Activated naive CD4-positive, alpha-beta T cell treated with anti-CD3 and anti-CD28 coated beads, Interleukin-2, amount 50 U/mL, for 24 hours (primary cell): Measurements from ENCODE around the gene NCKIPSD.

Experiments
- H3K27ac Mint-ChIP-seq: one replicate; pipeline ENCODE4 v1.8.0; 2021; ENCODE audit warnings: mild to moderate bottlenecking, mixed read lengths
- H3K27me3 Mint-ChIP-seq: one replicate; pipeline ENCODE4 v1.8.0; 2021; ENCODE audit warnings: mixed read lengths
- H3K36me3 Mint-ChIP-seq: one replicate; pipeline ENCODE4 v1.8.0; 2021; ENCODE audit warnings: mixed read lengths
- H3K4me1 Mint-ChIP-seq: one replicate; pipeline ENCODE4 v1.8.0; 2021; ENCODE audit warnings: mixed read lengths
- H3K4me3 Mint-ChIP-seq: one replicate; pipeline ENCODE4 v1.8.0; 2021; ENCODE audit warnings: mild to moderate bottlenecking, mixed read lengths
- H3K9me3 Mint-ChIP-seq: one replicate; pipeline ENCODE4 v1.8.0; 2021; ENCODE audit warnings: mixed read lengths

The NCKIPSD gene

GRCh38 chr3:48648188-48648850, 37.4 kb downstream of the NCKIPSD start:
- Mint-ChIP-seq H3K4me3 (no peak overlapping the region), H3K9me3 (no peaks in the 10 kb centered on the region), H3K36me3 (no peaks in the 10 kb centered on the region), H3K4me1 (no peaks in the 10 kb centered on the region), H3K27me3 (no peaks in the 10 kb centered on the region), H3K27ac (no peak overlapping the region)

GRCh38 chr3:48647714-48648113, 38.0 kb downstream of the NCKIPSD start:
- Mint-ChIP-seq H3K4me3 (no peak overlapping the region), H3K4me1 (no peaks in the 10 kb centered on the region), H3K27ac (no peak overlapping the region), H3K36me3 (no peaks in the 10 kb centered on the region), H3K9me3 (no peaks in the 10 kb centered on the region), H3K27me3 (no peaks in the 10 kb centered on the region)

- Mint-ChIP-seq H3K27ac (no peak overlapping the region), H3K36me3 (no peaks in the 10 kb centered on the region), H3K9me3 (no peaks in the 10 kb centered on the region), H3K27me3 (no peaks in the 10 kb centered on the region), H3K4me1 (no peaks in the 10 kb centered on the region), H3K4me3 (no peak overlapping the region)
Measured at GRCh38 chr3:48644898-48645760, 40.6 kb downstream of the NCKIPSD start.

GRCh38 chr3:48642605-48643004, 43.1 kb downstream of the NCKIPSD start:
- Mint-ChIP-seq H3K4me3 (no peak overlapping the region), H3K36me3 (no peaks in the 10 kb centered on the region), H3K27ac (no peak overlapping the region), H3K27me3 (no peaks in the 10 kb centered on the region), H3K4me1 (no peaks in the 10 kb centered on the region), H3K9me3 (no peaks in the 10 kb centered on the region)

GRCh38 chr3:48641396-48641795, 44.3 kb downstream of the NCKIPSD start:
- Mint-ChIP-seq H3K4me3 (no peak overlapping the region), H3K27me3 (no peaks in the 10 kb centered on the region), H3K4me1 (no peaks in the 10 kb centered on the region), H3K27ac (no peak overlapping the region), H3K9me3 (no peaks in the 10 kb centered on the region), H3K36me3 (no peaks in the 10 kb centered on the region)

- no peak overlapping the region for H3K27ac Mint-ChIP-seq
- H3K9me3 Mint-ChIP-seq, result no peaks in the 10 kb centered on the region
- no peak overlapping the region for H3K4me3 Mint-ChIP-seq
- no peaks in the 10 kb centered on the region for H3K27me3 Mint-ChIP-seq
- no peaks in the 10 kb centered on the region for H3K36me3 Mint-ChIP-seq
- H3K4me1 Mint-ChIP-seq, result peaks cover 3% of the 10 kb centered on the region
Measured at GRCh38 chr3:48639944-48640606, 45.6 kb downstream of the NCKIPSD start.

- Mint-ChIP-seq H3K4me1 (peaks cover 10% of the 10 kb centered on the region), H3K4me3 (peak overlapping the region; percentile 47), H3K36me3 (no peaks in the 10 kb centered on the region), H3K27me3 (no peaks in the 10 kb centered on the region), H3K9me3 (no peaks in the 10 kb centered on the region), H3K27ac (no peak overlapping the region)
Measured at GRCh38 chr3:48637305-48637704, 48.4 kb downstream of the NCKIPSD start.

GRCh38 chr3:48636149-48636655, 49.5 kb downstream of the NCKIPSD start:
- Mint-ChIP-seq H3K36me3 (no peaks in the 10 kb centered on the region), H3K4me1 (peaks cover 10% of the 10 kb centered on the region), H3K4me3 (peak overlapping the region; percentile 86), H3K27me3 (no peaks in the 10 kb centered on the region), H3K9me3 (no peaks in the 10 kb centered on the region), H3K27ac (no peak overlapping the region)

- Mint-ChIP-seq H3K4me1 (peaks cover 10% of the 10 kb centered on the region), H3K27me3 (no peaks in the 10 kb centered on the region), H3K4me3 (peak within 1 kb of the TSS; percentile 86), H3K9me3 (no peaks in the 10 kb centered on the region), H3K27ac (no peak within 1 kb of the TSS), H3K36me3 (no peaks in the 10 kb centered on the region)
Measured at GRCh38 chr3:48635222-48636021, 50.3 kb downstream of the NCKIPSD start, which contains the start of gene SLC26A6. Gene SLC26A6 (minus strand): TSS chr3:48635461. CDS start chr3:48635393, 68 bp downstream.

- Mint-ChIP-seq H3K9me3 (no peaks in the 10 kb centered on the region), H3K4me3 (peak overlapping the region; percentile 86), H3K36me3 (no peaks in the 10 kb centered on the region), H3K27me3 (no peaks in the 10 kb centered on the region), H3K27ac (no peak overlapping the region), H3K4me1 (peaks cover 10% of the 10 kb centered on the region)
Measured at GRCh38 chr3:48634661-48635221, 51.0 kb downstream of the NCKIPSD start.

- H3K36me3 Mint-ChIP-seq, result no peaks in the 10 kb centered on the region
- H3K4me1 Mint-ChIP-seq, result peaks cover 10% of the 10 kb centered on the region
- no peak overlapping the region for H3K27ac Mint-ChIP-seq
- no peaks in the 10 kb centered on the region for H3K27me3 Mint-ChIP-seq
- peak overlapping the region; percentile 86 for H3K4me3 Mint-ChIP-seq
- H3K9me3 Mint-ChIP-seq, result no peaks in the 10 kb centered on the region
Measured at GRCh38 chr3:48633743-48634142, 52.0 kb downstream of the NCKIPSD start.

GRCh38 chr3:48633256-48633655, 52.5 kb downstream of the NCKIPSD start:
- Mint-ChIP-seq H3K4me1 (peaks cover 10% of the 10 kb centered on the region), H3K27me3 (no peaks in the 10 kb centered on the region), H3K27ac (no peak overlapping the region), H3K9me3 (no peaks in the 10 kb centered on the region), H3K4me3 (no peak overlapping the region), H3K36me3 (no peaks in the 10 kb centered on the region)

GRCh38 chr3:48631516-48632448, 53.9 kb downstream of the NCKIPSD start:
- Mint-ChIP-seq H3K4me3 (no peak overlapping the region), H3K27me3 (no peaks in the 10 kb centered on the region), H3K4me1 (peaks cover 10% of the 10 kb centered on the region), H3K36me3 (peaks cover 2% of the 10 kb centered on the region), H3K27ac (no peak overlapping the region), H3K9me3 (no peaks in the 10 kb centered on the region)

GRCh38 chr3:48630833-48631232, 54.9 kb downstream of the NCKIPSD start:
- Mint-ChIP-seq H3K27ac (no peak overlapping the region), H3K36me3 (peaks cover 2% of the 10 kb centered on the region), H3K4me1 (peaks cover 10% of the 10 kb centered on the region), H3K9me3 (no peaks in the 10 kb centered on the region), H3K4me3 (no peak overlapping the region), H3K27me3 (no peaks in the 10 kb centered on the region)
